CD4-positive, CD25-positive, alpha-beta regulatory T cell (primary cell): Measurements from ENCODE around the gene THAP7. TPM values are rescaled to one million over a fixed set of nuclear protein-coding genes. Genes with fewer than 3 reads are reported as not detected.
A peak's percentile ranks its signal among the peaks of the same experiment; 100 is the strongest.

Experiments used
- ATAC-seq, 2 donors: fragments of 150-1000 bp; cut with Tn5 transposase; one replicate each; pipeline ENCODE4 v1.10.0; 2021; ENCODE audit warnings: low read depth in 2 of 2, moderate number of reproducible peaks in 2 of 2, moderate library complexity in 1 of 2
- DNase-seq, 3 donors: peaks; one replicate each; pipeline versions ENCODE4 v3.0.0 to v3.0.0-alpha.2; 2012 to 2022; ENCODE audit warnings: mixed read lengths in 1 of 3
- H3K27ac ChIP-seq: one replicate; pipeline ENCODE4 v1.7.0; 2013; ENCODE audit warnings: mild to moderate bottlenecking, low read length; ENCODE audit not compliant: insufficient read depth, poor library complexity, severe bottlenecking
- H3K27me3 ChIP-seq: one replicate; pipeline ENCODE4 v1.7.0; 2013; ENCODE audit warnings: low read length; ENCODE audit not compliant: control insufficient read depth, insufficient read depth
- H3K36me3 ChIP-seq: one replicate; pipeline ENCODE4 v1.7.0; 2013; ENCODE audit warnings: mild to moderate bottlenecking, low read length, moderate library complexity; ENCODE audit not compliant: control insufficient read depth, insufficient read depth
- H3K4me1 ChIP-seq: 2 replicates; pipeline ENCODE4 v1.7.0; 2013; ENCODE audit warnings: mild to moderate bottlenecking, low read length; ENCODE audit not compliant: insufficient read depth, control insufficient read depth, poor library complexity, severe bottlenecking
- H3K4me3 ChIP-seq: one replicate; pipeline ENCODE4 v1.7.0; 2013; ENCODE audit warnings: low read depth, mild to moderate bottlenecking, low read length, moderate library complexity
- H3K9me3 ChIP-seq, 2 experiments: 1 replicate in 1 of 2; 2 replicates in 1 of 2; pipeline ENCODE4 v1.7.0; 2013; ENCODE audit warnings: low read length in 2 of 2, mild to moderate bottlenecking in 1 of 2, moderate library complexity in 1 of 2; ENCODE audit not compliant: control insufficient read depth in 2 of 2
- H3K27ac Mint-ChIP-seq, 3 donors: one replicate each; pipeline ENCODE4 v1.8.0; 2020 to 2022; ENCODE audit warnings: mild to moderate bottlenecking in 3 of 3, mixed read lengths in 3 of 3, moderate library complexity in 2 of 3
- H3K27me3 Mint-ChIP-seq: one replicate; pipeline ENCODE4 v1.8.0; 2022; ENCODE audit warnings: mild to moderate bottlenecking, mixed read lengths
- H3K36me3 Mint-ChIP-seq: one replicate; pipeline ENCODE4 v1.8.0; 2020; ENCODE audit warnings: mixed read lengths
- H3K4me1 Mint-ChIP-seq, 4 donors: one replicate each; pipeline ENCODE4 v1.8.0; 2020 to 2022; ENCODE audit warnings: mixed read lengths in 4 of 4, mild to moderate bottlenecking in 1 of 4
- H3K4me3 Mint-ChIP-seq, 4 donors: one replicate each; pipeline ENCODE4 v1.8.0; 2020 to 2022; ENCODE audit warnings: mild to moderate bottlenecking in 4 of 4, mixed read lengths in 4 of 4, moderate library complexity in 3 of 4
- H3K9me3 Mint-ChIP-seq, 7 donors: one replicate each; pipeline ENCODE4 v1.8.0; 2020 to 2022; ENCODE audit warnings: mixed read lengths in 7 of 7, mild to moderate bottlenecking in 3 of 7, moderate library complexity in 2 of 7
- polyA plus RNA-seq, 4 donors: library from polyadenylated mRNA; unstranded; fragments of 300-500 nt; fragmentation: Illumina TruSeq; gene quantifications; one replicate each; pipeline ENCODE4 v1.2.3, GENCODE V29; 2021
- total RNA-seq: library from RNA; stranded (reverse); gene quantifications from one replicate; pipeline ENCODE4 v1.2.3, GENCODE V29; 2022

The THAP7 gene
- total and polyA plus RNA-seq, 5 donors from 2014 or later, result 38.5 to 58.0 (median 43.5) TPM

DNA sequence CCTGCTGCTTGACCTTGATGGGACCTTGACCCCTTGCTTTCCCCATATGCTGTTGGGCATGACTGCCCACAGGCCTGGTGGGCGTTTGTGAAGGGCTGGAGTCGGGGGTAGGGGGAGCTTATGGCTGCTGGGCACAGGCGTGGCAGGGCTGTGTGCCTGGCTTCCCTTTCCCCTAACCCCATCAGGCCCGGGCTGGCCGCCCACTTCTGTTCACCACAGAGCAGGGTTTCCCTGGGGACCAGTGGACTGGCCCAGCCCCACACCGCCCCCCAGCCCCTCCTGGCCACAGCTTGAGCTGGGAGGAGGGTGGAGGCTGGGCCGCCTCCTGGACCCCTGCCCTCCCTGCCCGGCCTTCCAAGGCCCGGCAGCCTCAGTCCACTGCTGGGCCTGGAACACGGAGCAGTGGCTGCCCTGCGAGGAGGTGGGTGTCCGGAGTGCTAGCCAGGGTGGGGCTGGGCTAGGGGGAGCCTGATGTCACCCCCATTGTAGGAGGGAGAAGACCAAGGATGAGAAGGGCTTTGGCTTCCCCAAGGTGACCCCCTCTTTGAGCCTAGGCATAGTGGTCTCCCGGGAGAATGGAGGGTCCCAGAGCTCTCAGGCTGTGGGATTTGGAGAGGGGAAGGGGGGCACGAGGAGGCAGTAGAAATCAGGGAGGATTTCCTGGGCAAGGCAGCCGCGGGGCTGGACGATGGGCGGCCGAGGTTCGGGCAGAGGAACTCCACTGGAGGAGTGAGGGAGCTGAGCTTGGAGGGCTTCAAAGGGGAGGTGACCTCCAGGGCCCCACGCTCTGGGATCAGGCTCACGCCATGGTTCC, 34.8 kb downstream of the THAP7 start, which contains the start of gene AIFM3:
TSS of gene AIFM3 (plus strand) at position 373 of the 814 bp plus-strand sequence. CDS start 690 bp downstream, outside the sequence.
- DNase-seq (no peak), ATAC-seq (no peak)
- Mint-ChIP-seq H3K27ac (peak within 1 kb of the TSS in 2 of 3 donors; percentile 49 to 80), H3K4me1 (peaks cover 0 to 9% (median 0%) of the 10 kb centered on the region in 4 donors), H3K4me3 (no peak within 1 kb of the TSS), H3K36me3 (no peaks in the 10 kb centered on the region), H3K9me3 (no peaks in the 10 kb centered on the region), H3K27me3 (peaks cover 35% of the 10 kb centered on the region)
- Histone ChIP-seq H3K27me3 (peaks cover 3% of the 10 kb centered on the region), H3K27ac (no peak within 1 kb of the TSS), H3K9me3 (no peaks in the 10 kb centered on the region), H3K4me1 (peaks cover 12% of the 10 kb centered on the region), H3K4me3 (no peak within 1 kb of the TSS), H3K36me3 (no peaks in the 10 kb centered on the region)

DNA sequence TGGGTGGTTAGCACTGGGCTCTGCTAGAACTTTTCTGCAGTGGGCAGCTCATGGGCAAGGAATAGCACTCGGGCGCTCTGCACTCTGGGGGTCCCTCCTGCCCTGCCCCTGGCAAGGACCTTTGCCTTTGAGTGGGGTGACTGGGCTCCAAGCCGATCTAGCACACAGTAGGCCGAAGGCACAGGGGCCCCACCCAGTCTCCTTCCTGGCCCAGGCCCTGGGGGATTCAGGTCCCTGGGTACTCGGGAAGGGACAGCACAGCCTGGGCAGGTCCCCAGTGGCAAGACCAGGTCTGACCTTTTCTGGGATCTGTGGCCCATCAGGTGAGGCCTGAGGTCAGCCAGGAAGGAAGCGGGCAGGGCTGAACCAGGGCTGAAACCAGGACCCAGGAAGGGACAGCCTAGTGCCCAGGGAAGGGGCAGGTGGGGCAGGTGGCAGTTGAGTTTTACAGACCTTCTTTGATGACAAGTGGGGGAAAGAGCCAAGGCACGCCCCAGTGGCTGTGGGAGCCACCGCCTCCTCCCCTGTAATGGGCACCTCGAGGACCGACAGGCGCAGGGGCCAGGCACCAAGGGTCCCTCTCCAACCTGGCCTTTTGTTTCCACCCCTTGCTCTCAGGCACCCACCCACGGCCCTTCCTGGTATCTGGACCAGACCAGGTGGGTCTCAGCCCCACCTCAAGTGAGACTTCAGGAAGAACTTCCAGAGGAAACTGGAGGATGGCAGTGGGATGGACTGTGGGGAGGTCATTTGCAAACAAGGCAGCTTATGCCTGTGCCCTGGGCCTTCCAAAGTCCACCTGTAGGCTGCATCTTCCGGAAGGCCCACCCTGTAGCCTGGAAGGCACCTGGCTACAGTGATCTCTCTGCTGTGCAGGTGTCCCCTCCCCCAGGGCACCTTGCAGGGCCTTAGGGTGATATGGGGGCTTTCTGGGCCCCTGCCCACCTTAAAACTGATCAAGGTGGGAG, 35.7 kb downstream of the THAP7 start:
- no peak for ATAC-seq
- H3K27ac Mint-ChIP-seq, result peak overlapping the region in 1 of 3 donors; percentile 80
- Histone ChIP-seq H3K4me3 (no peak overlapping the region), H3K27ac (no peak overlapping the region), H3K36me3 (no peaks in the 10 kb centered on the region), H3K4me1 (peaks cover 12% of the 10 kb centered on the region), H3K9me3 (no peaks in the 10 kb centered on the region), H3K27me3 (peaks cover 3% of the 10 kb centered on the region)
- peak overlapping the region in 2 of 4 donors; percentile 19 to 52 for H3K4me3 Mint-ChIP-seq
- peaks cover 0 to 12% (median 1%) of the 10 kb centered on the region in 4 donors for H3K4me1 Mint-ChIP-seq
- peaks cover 42% of the 10 kb centered on the region for H3K27me3 Mint-ChIP-seq
- H3K36me3 Mint-ChIP-seq, result no peaks in the 10 kb centered on the region
- H3K9me3 Mint-ChIP-seq, result no peaks in the 10 kb centered on the region
- no peak for DNase-seq

DNA sequence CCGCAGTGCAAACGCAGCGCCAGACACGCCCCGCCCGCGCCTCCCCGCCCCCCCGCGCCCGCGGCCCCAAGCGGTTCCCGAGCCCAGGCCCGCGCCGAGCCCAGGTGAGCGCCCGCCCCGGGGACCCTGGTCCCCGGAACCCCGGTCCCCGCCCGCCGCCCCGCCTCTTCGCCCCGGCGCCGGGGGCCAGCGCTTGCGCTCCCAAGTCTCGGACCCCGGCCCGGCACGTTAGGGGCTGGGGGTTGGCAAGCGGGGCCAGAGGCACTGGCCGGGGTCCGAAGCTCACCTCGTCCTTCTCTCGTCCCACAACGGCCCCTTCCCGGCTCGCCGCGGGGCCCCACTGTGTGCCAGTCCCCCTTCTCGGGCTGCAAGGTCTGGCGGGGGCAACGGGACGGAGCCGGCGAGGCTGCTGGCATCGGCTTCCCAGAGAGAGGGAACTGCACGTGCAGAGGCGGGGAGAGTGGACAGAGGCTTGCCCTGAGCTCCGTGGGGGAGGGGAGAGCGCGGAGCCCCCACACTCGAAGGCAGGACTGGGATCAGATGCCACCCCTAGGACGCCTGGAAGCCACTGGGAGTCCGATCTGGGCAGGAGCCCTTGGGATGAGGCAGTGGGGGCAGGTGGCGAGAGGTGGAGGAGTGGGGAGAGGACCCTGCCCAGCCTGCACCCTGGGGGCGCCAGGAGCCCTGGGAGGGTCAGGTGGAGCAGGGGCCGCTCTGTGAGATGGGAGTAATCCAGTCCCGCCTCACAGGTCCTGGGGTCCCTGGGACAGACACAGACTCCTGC, 36.6 kb downstream of the THAP7 start:
- Mint-ChIP-seq H3K9me3 (no peaks in the 10 kb centered on the region), H3K4me3 (peak overlapping the region in 2 of 4 donors; percentile 19 to 52), H3K4me1 (peaks cover 0 to 12% (median 1%) of the 10 kb centered on the region in 4 donors), H3K27ac (no peak overlapping the region), H3K36me3 (no peaks in the 10 kb centered on the region), H3K27me3 (peaks cover 48% of the 10 kb centered on the region)
- Histone ChIP-seq H3K4me1 (peaks cover 12% of the 10 kb centered on the region), H3K4me3 (no peak overlapping the region), H3K9me3 (no peaks in the 10 kb centered on the region), H3K27ac (no peak overlapping the region), H3K27me3 (peaks cover 3% of the 10 kb centered on the region), H3K36me3 (no peaks in the 10 kb centered on the region)
- ATAC-seq, result no peak
- DNase-seq, result no peak

DNA sequence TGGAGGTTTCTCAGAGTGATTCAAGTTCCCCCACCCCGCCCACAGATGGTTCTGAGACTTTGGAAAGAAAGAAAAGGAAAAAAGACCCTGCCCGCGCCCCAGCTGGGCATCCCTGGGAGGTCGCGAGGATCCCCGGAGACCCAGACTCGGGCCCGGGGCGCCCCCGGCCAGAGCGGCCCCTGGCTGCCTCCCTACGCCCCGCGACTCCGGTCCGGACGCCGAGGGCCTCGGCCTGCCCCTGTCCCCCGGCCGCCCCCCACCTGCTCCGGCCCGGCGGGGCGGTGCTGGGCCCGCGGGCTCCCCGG, 37.2 kb downstream of the THAP7 start:
- Mint-ChIP-seq H3K27me3 (peaks cover 48% of the 10 kb centered on the region), H3K9me3 (peaks cover 0 to 1% (median 0%) of the 10 kb centered on the region in 7 donors), H3K4me1 (peaks cover 0 to 12% (median 1%) of the 10 kb centered on the region in 4 donors), H3K36me3 (no peaks in the 10 kb centered on the region), H3K4me3 (peak overlapping the region; percentile 29 to 77 (median 64)), H3K27ac (no peak overlapping the region)
- DNase-seq, result no peak
- H3K27me3 ChIP-seq, result peaks cover 3% of the 10 kb centered on the region
- no peak for ATAC-seq
- no peak overlapping the region for H3K27ac ChIP-seq
- no peaks in the 10 kb centered on the region for H3K9me3 ChIP-seq
- H3K4me3 ChIP-seq, result no peak overlapping the region
- H3K4me1 ChIP-seq, result peaks cover 12% of the 10 kb centered on the region
- no peaks in the 10 kb centered on the region for H3K36me3 ChIP-seq

DNA sequence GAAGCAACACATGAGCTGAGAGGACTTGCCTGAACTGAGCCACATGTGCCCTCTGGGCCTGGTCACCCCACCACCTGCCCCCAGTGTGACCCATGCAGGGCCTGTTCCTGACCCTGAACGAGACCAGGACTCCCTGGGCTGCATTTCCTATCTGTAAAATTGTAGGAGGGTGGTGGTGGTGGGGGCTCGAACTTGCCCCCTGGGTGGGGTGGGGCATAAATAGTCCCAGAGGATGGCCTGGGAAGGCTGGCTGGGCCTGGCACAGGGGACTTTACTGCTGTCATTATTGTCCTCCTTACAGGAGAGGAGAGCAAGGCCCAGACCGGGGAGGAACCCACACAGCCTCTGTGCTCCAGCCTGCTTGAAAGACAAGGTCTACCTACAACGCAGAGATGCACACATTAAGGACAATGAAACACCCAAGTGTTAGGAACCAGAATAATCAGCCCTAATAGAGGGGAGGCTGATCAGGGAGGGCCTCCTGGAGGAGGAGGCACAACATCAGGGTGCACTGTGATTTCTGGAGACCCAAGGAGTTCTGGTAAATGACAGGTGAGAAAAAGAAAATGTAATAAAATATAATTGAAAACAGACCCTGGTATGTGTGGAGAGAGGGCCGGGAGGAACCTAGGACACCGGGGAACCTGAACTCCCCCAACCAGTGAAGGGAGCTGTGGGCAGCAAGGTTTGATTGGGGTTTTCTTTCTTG, 37.7 kb downstream of the THAP7 start:
- peaks cover 0 to 1% (median 0%) of the 10 kb centered on the region in 7 donors for H3K9me3 Mint-ChIP-seq
- H3K9me3 ChIP-seq, result no peaks in the 10 kb centered on the region
- H3K4me3 Mint-ChIP-seq, result peak overlapping the region; percentile 29 to 77 (median 64)
- peaks cover 12% of the 10 kb centered on the region for H3K4me1 ChIP-seq
- H3K36me3 ChIP-seq, result no peaks in the 10 kb centered on the region
- peaks cover 3% of the 10 kb centered on the region for H3K27me3 ChIP-seq
- no peak for DNase-seq
- H3K27me3 Mint-ChIP-seq, result peaks cover 48% of the 10 kb centered on the region
- no peak overlapping the region for H3K4me3 ChIP-seq
- H3K27ac ChIP-seq, result no peak overlapping the region
- no peak for ATAC-seq
- no peak overlapping the region for H3K27ac Mint-ChIP-seq
- H3K4me1 Mint-ChIP-seq, result peaks cover 0 to 12% (median 1%) of the 10 kb centered on the region in 4 donors
- H3K36me3 Mint-ChIP-seq, result no peaks in the 10 kb centered on the region

DNA sequence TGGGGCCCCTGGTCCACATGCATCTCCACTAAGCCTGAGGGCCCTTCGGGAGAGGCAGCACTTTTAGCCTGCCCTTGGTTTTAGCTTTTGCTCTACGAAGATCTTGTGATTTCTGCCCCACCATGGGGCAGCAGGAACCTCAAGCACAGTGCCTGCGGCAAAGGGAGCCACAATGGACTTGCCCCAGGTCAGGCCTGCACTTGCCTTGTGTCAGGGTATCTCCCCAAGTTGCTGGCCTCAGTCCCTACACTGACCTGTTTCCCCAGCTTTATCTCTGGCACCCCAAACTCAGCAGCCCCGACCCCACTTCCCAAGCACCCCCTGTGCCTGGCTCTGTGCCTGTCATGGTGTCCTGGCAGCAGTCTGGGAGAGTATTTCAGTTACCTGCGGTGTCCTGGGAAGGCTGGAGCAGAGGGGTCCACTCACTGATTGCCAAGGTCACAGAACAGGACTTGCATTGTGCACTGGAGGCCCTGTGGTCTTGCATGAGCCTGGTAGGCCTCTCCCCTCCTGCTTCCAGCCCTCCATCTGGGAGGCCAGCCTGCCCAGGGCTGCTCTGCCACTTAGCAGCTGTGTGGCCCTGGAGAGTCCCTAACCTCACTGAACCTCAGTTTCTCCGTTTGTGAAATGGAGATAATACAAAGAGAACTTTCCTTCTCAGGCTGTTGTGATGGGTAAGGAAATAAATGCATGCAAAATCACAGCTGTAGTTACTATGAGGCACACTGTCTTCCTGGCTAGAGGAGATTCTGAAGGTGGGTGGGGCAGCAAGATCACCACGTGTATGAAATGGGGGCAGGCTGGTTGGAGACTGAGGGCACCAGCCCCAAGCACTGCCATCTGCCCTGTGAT, 38.5 kb downstream of the THAP7 start:
- Histone ChIP-seq H3K27me3 (peaks cover 3% of the 10 kb centered on the region), H3K4me3 (no peak overlapping the region), H3K36me3 (no peaks in the 10 kb centered on the region), H3K27ac (no peak overlapping the region), H3K9me3 (no peaks in the 10 kb centered on the region), H3K4me1 (peaks cover 12% of the 10 kb centered on the region)
- DNase-seq (no peak), ATAC-seq (no peak)
- peaks cover 0 to 1% (median 0%) of the 10 kb centered on the region in 7 donors for H3K9me3 Mint-ChIP-seq
- peaks cover 0 to 12% (median 1%) of the 10 kb centered on the region in 4 donors for H3K4me1 Mint-ChIP-seq
- H3K27me3 Mint-ChIP-seq, result peaks cover 51% of the 10 kb centered on the region
- no peak overlapping the region for H3K27ac Mint-ChIP-seq
- H3K4me3 Mint-ChIP-seq, result peak overlapping the region in 3 of 4 donors; percentile 29 to 65 (median 30)
- no peaks in the 10 kb centered on the region for H3K36me3 Mint-ChIP-seq
